GM23248 (cell line): ENCODE results near the gene PIGQ. TPM values are rescaled to one million over a fixed set of nuclear protein-coding genes. Genes with fewer than 3 reads are reported as not detected.

Experiments used
- DNase-seq: peaks from one replicate; pipeline ENCODE4 v3.0.0-alpha.2; 2015
- H2AFZ ChIP-seq: fragments of 200-600 bp; sonication (generic); 2 replicates; pipeline ENCODE4 v1.6.1; 2016; ENCODE audit warnings: antibody characterized with exemption
- H3F3A ChIP-seq: fragments of 200-600 bp; sonication (generic); 2 replicates; pipeline ENCODE4 v1.6.1; 2016; ENCODE audit warnings: mild to moderate bottlenecking, antibody characterized with exemption, mixed run types; ENCODE audit not compliant: insufficient read depth
- H3K27ac ChIP-seq: fragments of 200-600 bp; sonication (generic); 2 replicates; pipeline ENCODE4 v1.5.1; 2016; ENCODE audit warnings: mild to moderate bottlenecking
- H3K27me3 ChIP-seq: fragments of 200-600 bp; sonication (generic); replicated peaks from 2 replicates; pipeline ENCODE4 v1.6.1; 2016; ENCODE audit warnings: mild to moderate bottlenecking; ENCODE audit not compliant: insufficient read depth
- H3K36me3 ChIP-seq: fragments of 200-600 bp; sonication (generic); 2 replicates; pipeline ENCODE4 v1.6.1; 2016; ENCODE audit warnings: low read depth, mild to moderate bottlenecking
- H3K4me1 ChIP-seq: fragments of 200-600 bp; sonication (generic); 2 replicates; pipeline ENCODE4 v1.6.1; 2016; ENCODE audit warnings: mild to moderate bottlenecking; ENCODE audit not compliant: insufficient read depth
- H3K4me2 ChIP-seq: fragments of 200-600 bp; sonication (generic); one replicate; pipeline ENCODE4 v1.6.1; 2016; ENCODE audit warnings: mild to moderate bottlenecking; ENCODE audit not compliant: unreplicated experiment
- H3K4me3 ChIP-seq: fragments of 200-600 bp; sonication (generic); 2 replicates; pipeline ENCODE4 v1.5.1; 2016; ENCODE audit warnings: mild to moderate bottlenecking
- H3K79me2 ChIP-seq: fragments of 200-600 bp; sonication (generic); 2 replicates; pipeline ENCODE4 v1.6.1; 2016; ENCODE audit warnings: mild to moderate bottlenecking; ENCODE audit not compliant: insufficient read depth
- H3K9ac ChIP-seq: fragments of 200-600 bp; sonication (generic); 2 replicates; pipeline ENCODE4 v1.6.1; 2016; ENCODE audit warnings: mild to moderate bottlenecking
- H3K9me2 ChIP-seq: fragments of 200-600 bp; sonication (generic); 2 replicates; pipeline ENCODE4 v1.6.1; 2016; ENCODE audit warnings: mixed run types, mild to moderate bottlenecking, moderate library complexity; ENCODE audit not compliant: insufficient read depth
- H3K9me3 ChIP-seq: fragments of 200-600 bp; sonication (generic); one replicate; pipeline ENCODE4 v1.6.1; 2017; ENCODE audit warnings: low read depth
- H4K20me1 ChIP-seq: fragments of 200-600 bp; sonication (generic); 2 replicates; pipeline ENCODE4 v1.6.0; 2016; ENCODE audit not compliant: insufficient read depth
- EZH2 ChIP-seq: fragments of 200-600 bp; sonication (generic); IDR thresholded peaks from 2 replicates; pipeline ENCODE4 v1.6.1; 2018; ENCODE audit warnings: antibody characterized with exemption, mild to moderate bottlenecking; ENCODE audit not compliant: insufficient read depth, poor library complexity, severe bottlenecking
- EZH2phosphoT487 ChIP-seq: fragments of 200-600 bp; sonication (generic); IDR thresholded peaks from 2 replicates; pipeline ENCODE4 v1.6.1; 2018; ENCODE audit warnings: antibody characterized with exemption, moderate library complexity, mild to moderate bottlenecking, low read depth; ENCODE audit not compliant: insufficient read depth
- WGBS, 2 experiments: methylation state at CpG; one replicate each; pipeline ENCODE4 v1.1.6; 2015 to 2017; ENCODE audit warnings: low lambda C conversion rate in 2 of 2, low coverage in 1 of 2; ENCODE audit errors: missing lambda C conversion rate in 2 of 2; 5-methylcytosine and 5-hydroxymethylcytosine counted together
- in situ Hi-C: fragments of 300-500 bp; cut with MboI; formaldehyde crosslinking; loops from 2 replicates; pipeline ENCODE4 v1.15.0; 2020
- polyA plus RNA-seq: library from polyadenylated mRNA; unstranded; fragments of >200 nt; fragmentation: Nextera tagmentation; extraction: Ambion mirVana; gene quantifications from 2 replicates; pipeline ENCODE4 v1.2.1, GENCODE V29; 2016
- total RNA-seq: library from RNA; depleted of rRNA; stranded (reverse); fragments of >200 nt; shearing (Covaris generic); gene quantifications from 2 replicates; pipeline ENCODE4 v1.2.3, GENCODE V29; 2014

Gene PIGQ
- total and polyA plus RNA-seq, 2 experiments from 2014 or later, result 31.6 to 35.0 TPM

GRCh38 chr16:591892-592517 is 22.2 kb downstream of the PIGQ start:
- H4K20me1 ChIP-seq, result no peaks in the 10 kb centered on the region
- no peaks in the 10 kb centered on the region for H3K36me3 ChIP-seq
- no peak overlapping the region for H3K4me2 ChIP-seq
- no peak overlapping the region for H2AFZ ChIP-seq
- in situ Hi-C loops, result no loop called here
- no peak for TF ChIP-seq EZH2phosphoT487
- TF ChIP-seq EZH2, result no peak
- no peak overlapping the region for H3K4me3 ChIP-seq
- H3K9ac ChIP-seq, result no peak overlapping the region
- no peaks in the 10 kb centered on the region for H3K9me2 ChIP-seq
- no peaks in the 10 kb centered on the region for H3K27me3 ChIP-seq
- H3K27ac ChIP-seq, result no peak overlapping the region
- H3K79me2 ChIP-seq, result peaks cover 82% of the 10 kb centered on the region
- WGBS, 2 experiments, result 80 to 83% methylated on average over 15 of the region's 15 CpGs
- no peak for DNase-seq
- no peaks in the 10 kb centered on the region for H3K4me1 ChIP-seq
- no peaks in the 10 kb centered on the region; the same call in 1 of the 2 replicates for H3F3A ChIP-seq
- H3K9me3 ChIP-seq, result no peaks in the 10 kb centered on the region

DNA sequence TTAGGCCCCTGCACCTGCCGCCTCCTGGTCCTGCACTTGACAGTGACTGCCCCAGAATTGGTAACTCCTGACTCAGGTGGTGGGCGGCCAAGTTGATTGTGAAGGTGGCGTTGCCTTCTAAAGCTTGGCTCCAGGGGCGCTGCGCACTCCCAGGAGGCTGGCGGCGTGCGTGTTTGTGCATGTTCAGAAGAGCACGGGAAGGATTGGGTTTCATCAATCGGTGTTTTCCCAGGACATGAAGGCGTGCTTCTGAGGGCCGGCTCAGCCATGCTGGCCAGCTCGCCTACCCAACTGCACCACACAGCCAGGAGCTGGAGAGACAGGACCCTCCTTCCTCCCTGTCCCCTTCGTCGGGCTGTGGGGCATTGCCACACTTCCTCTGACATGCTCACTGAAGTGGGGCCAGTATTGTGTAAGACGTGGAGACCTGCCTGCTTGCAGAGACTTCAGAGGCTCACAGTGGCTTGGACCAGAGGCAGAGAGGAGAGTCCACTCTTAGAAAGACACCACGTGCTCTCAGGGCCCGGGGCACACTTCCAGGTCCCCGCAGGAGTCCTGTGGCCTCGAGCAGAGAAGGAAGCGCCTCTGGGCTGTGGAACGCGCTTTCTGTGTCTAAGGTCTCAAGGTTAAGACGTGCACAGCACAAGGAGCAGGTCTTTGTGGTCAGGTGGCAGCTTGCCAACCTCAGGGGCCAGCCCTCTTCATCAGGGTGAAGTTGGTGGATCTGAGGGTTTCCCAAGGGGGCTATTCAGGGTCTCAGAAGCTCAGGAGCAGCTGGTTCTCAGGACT is 22.9 kb downstream of the PIGQ start:
- no peaks in the 10 kb centered on the region for H3K9me3 ChIP-seq
- H3F3A ChIP-seq, result no peaks in the 10 kb centered on the region; the same call in 1 of the 2 replicates
- no peak overlapping the region for H3K4me3 ChIP-seq
- 77 to 81% methylated on average over 24 of the region's 24 CpGs for WGBS, 2 experiments
- in situ Hi-C loops, result no loop called here
- no peak overlapping the region for H3K27ac ChIP-seq
- H3K27me3 ChIP-seq, result no peaks in the 10 kb centered on the region
- no peaks in the 10 kb centered on the region for H3K4me1 ChIP-seq
- H3K4me2 ChIP-seq, result no peak overlapping the region
- no peaks in the 10 kb centered on the region for H3K9me2 ChIP-seq
- H2AFZ ChIP-seq, result no peak overlapping the region
- peaks cover 80% of the 10 kb centered on the region for H3K79me2 ChIP-seq
- H4K20me1 ChIP-seq, result no peaks in the 10 kb centered on the region
- H3K9ac ChIP-seq, result no peak overlapping the region
- H3K36me3 ChIP-seq, result no peaks in the 10 kb centered on the region
- TF ChIP-seq EZH2phosphoT487 (no peak), EZH2 (no peak)
- DNase-seq, result peak; percentile 20

GRCh38 chr16:593406-593805 is 23.6 kb downstream of the PIGQ start:
- H3K36me3 ChIP-seq, result no peaks in the 10 kb centered on the region
- no peak for TF ChIP-seq EZH2
- no peak for TF ChIP-seq EZH2phosphoT487
- H3K9me3 ChIP-seq, result no peaks in the 10 kb centered on the region
- H4K20me1 ChIP-seq, result no peaks in the 10 kb centered on the region
- H2AFZ ChIP-seq, result no peak overlapping the region
- DNase-seq, result no peak
- no peak overlapping the region for H3K9ac ChIP-seq
- H3K9me2 ChIP-seq, result no peaks in the 10 kb centered on the region
- H3K27ac ChIP-seq, result no peak overlapping the region
- H3F3A ChIP-seq, result no peaks in the 10 kb centered on the region; the same call in 1 of the 2 replicates
- H3K4me1 ChIP-seq, result no peaks in the 10 kb centered on the region
- H3K4me2 ChIP-seq, result no peak overlapping the region
- no peak overlapping the region for H3K4me3 ChIP-seq
- WGBS, 2 experiments, result 95 to 98% methylated on average over 9 of the region's 9 CpGs
- H3K79me2 ChIP-seq, result peaks cover 73% of the 10 kb centered on the region
- no peaks in the 10 kb centered on the region for H3K27me3 ChIP-seq
- in situ Hi-C loops, result no loop called here

DNA sequence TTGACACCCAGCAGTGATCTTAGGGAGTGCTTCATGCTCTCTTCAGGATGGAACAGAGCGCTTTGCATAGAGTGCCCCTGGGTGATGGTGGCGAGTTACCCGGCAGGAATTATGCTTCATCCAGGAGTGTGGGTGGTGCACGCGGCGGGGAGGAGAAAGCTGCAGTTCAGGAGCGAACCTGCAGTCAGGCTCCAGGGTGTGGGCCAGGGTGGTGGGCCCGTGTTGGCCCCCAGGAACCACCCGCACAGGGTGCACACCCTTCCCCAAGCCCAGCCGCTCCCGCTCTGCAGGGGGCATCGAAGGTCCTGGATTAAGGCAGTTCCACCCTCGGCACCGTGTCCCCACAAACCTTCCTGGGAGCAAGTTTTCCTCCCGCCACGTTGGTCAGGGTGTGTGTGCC is 24.0 kb downstream of the PIGQ start:
- Histone ChIP-seq H3K9ac (no peak overlapping the region), H3K9me3 (no peaks in the 10 kb centered on the region), H3K4me2 (no peak overlapping the region), H4K20me1 (no peaks in the 10 kb centered on the region), H3F3A (no peaks in the 10 kb centered on the region), H3K4me3 (no peak overlapping the region), H3K36me3 (no peaks in the 10 kb centered on the region), H3K27me3 (no peaks in the 10 kb centered on the region), H3K79me2 (peaks cover 72% of the 10 kb centered on the region), H3K4me1 (no peaks in the 10 kb centered on the region), H2AFZ (no peak overlapping the region), H3K27ac (no peak overlapping the region), H3K9me2 (no peaks in the 10 kb centered on the region)
- no peak for DNase-seq
- WGBS, 2 experiments, result 92 to 96% methylated on average over 15 to 16 of the region's 16 CpGs
- in situ Hi-C loops, result no loop called here
- TF ChIP-seq EZH2phosphoT487 (no peak), EZH2 (no peak)
